Stimulated activated CD8-positive, alpha-beta memory T cell treated with anti-CD3 and anti-CD28 coated beads, Interleukin-15, amount 100 ng/mL, for 48 hours (primary cell): ENCODE data around the gene AATK.
"Not testable (repeated sequence)": the region's sequence is repeated elsewhere in the genome, so short reads cannot be mapped to it uniquely, and the experiment has no call there.

Experiments used
- DNase-seq, 2 donors: peaks; one replicate each; pipeline ENCODE4 v3.0.0-alpha.2; 2020; ENCODE audit warnings: low read depth in 2 of 2

AATK gene

GRCh38 chr17:81092518-81093095 is 73.4 kb downstream of the AATK start:
- no peak for DNase-seq

GRCh38 chr17:81091774-81092517 is 74.1 kb downstream of the AATK start:
- DNase-seq, result no peak

GRCh38 chr17:81091154-81091553 is 74.9 kb downstream of the AATK start:
- no peak for DNase-seq

GRCh38 chr17:81090361-81091136 is 75.5 kb downstream of the AATK start:
- no peak for DNase-seq

- no peak for DNase-seq
These were observed 79.1 kb downstream of the AATK start for GRCh38 chr17:81086789-81087551.

- DNase-seq, result no peak
These were observed 80.6 kb downstream of the AATK start for GRCh38 chr17:81085420-81085911.

GRCh38 chr17:81084680-81085419 is 81.2 kb downstream of the AATK start:
- DNase-seq, result no peak

- no peak for DNase-seq
These were observed 82.8 kb downstream of the AATK start for GRCh38 chr17:81083125-81083765.

GRCh38 chr17:81082177-81083073 is 83.6 kb downstream of the AATK start:
- DNase-seq, result no peak

- DNase-seq, result no peak
These were observed 84.5 kb downstream of the AATK start for GRCh38 chr17:81081222-81082176.

- DNase-seq, result no peak
These were observed 86.0 kb downstream of the AATK start for GRCh38 chr17:81080019-81080418.

- not testable (repeated sequence) for DNase-seq
These were observed 87.8 kb downstream of the AATK start for GRCh38 chr17:81078026-81078913.

GRCh38 chr17:81076141-81076679 is 89.8 kb downstream of the AATK start:
- DNase-seq, result no peak

GRCh38 chr17:81075307-81075706 is 90.7 kb downstream of the AATK start:
- no peak for DNase-seq

- DNase-seq, result no peak
These were observed 91.1 kb downstream of the AATK start for GRCh38 chr17:81074875-81075274.

GRCh38 chr17:81073967-81074839 is 91.8 kb downstream of the AATK start:
- DNase-seq, result no peak
